Activated T-helper 9 cell treated with anti-CD3 and anti-CD28 coated beads, Interleukin-2, amount 50 U/mL, for 16 hours (primary cell): ENCODE results near the gene MAN1A2.
"Not testable (repeated sequence)": the region's sequence is repeated elsewhere in the genome, so short reads cannot be mapped to it uniquely, and the experiment has no call there.

Experiments
- DNase-seq: peaks from one replicate; pipeline ENCODE4 v3.0.0-alpha.2; 2020; ENCODE audit warnings: low read depth

MAN1A2 gene

GRCh38 chr1:117500584-117500983 is 133.3 kb downstream of the MAN1A2 start:
- no peak for DNase-seq

GRCh38 chr1:117501281-117501680 is 134.0 kb downstream of the MAN1A2 start:
- no peak for DNase-seq

DNA sequence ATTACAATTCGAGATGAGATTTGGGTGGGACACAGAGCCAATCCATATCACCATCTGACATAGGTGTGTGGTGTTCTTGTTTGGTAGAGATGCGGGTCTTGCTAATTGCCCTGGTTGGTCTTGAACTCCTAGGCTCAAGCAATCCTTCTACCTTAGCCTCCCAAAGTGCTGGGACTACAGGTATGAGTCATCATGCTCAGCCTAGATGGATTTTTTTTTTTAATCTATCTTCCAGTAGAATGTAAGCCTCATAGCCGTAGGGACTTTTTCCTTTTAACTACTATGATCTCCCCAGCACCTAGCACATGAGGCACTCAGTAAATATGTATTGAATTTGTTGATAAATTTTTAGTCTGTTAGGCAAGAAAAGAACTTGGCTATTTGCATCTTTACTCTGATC is 144.0 kb downstream of the MAN1A2 start:
- no peak for DNase-seq

GRCh38 chr1:117512728-117513321 is 145.6 kb downstream of the MAN1A2 start:
- DNase-seq, result no peak

GRCh38 chr1:117523111-117523510 is 155.9 kb downstream of the MAN1A2 start:
- DNase-seq, result no peak

DNA sequence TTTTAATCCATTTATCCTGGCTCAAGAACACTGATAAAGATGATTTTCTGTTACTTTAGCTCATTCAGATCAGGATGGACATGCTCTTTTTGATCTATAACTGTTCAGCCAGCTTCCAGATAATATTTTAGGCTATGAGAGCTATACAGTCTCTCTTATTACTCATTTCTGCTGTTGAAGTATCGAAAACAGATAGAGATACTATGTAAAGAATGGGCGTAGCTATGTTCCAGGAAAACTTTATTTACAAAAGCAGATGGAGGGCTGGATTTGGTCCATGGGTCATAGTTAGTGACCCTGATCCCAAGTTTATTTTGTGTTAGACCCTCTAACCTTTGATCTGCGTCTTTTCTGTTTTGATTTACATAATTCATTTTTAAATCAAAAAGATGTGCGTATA is 159.8 kb downstream of the MAN1A2 start:
- no peak for DNase-seq

GRCh38 chr1:117527566-117528102 is 160.4 kb downstream of the MAN1A2 start:
- no peak for DNase-seq

DNA sequence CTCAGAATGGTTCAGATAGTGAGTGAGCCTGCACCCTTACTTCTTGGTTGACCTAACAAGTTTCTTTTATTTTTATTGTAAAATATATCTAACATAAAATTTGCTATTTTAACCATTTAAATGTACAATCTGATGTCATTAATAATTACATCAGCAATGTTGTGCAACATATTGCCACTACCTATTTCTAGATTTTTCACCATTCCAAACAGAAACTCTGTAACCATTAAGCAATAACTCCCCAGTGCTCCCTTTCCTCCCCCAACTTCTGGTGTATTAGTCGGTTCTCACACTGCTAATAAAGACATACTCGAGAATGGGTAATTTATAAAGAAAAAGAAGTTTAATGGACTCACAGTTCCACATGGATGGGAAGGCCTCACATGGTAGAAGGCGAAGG is 162.4 kb downstream of the MAN1A2 start:
- DNase-seq, result no peak

GRCh38 chr1:117531222-117531621 is 164.0 kb downstream of the MAN1A2 start:
- DNase-seq, result no peak

- no peak for DNase-seq
Measured at GRCh38 chr1:117534995-117535467, 167.8 kb downstream of the MAN1A2 start.

DNA sequence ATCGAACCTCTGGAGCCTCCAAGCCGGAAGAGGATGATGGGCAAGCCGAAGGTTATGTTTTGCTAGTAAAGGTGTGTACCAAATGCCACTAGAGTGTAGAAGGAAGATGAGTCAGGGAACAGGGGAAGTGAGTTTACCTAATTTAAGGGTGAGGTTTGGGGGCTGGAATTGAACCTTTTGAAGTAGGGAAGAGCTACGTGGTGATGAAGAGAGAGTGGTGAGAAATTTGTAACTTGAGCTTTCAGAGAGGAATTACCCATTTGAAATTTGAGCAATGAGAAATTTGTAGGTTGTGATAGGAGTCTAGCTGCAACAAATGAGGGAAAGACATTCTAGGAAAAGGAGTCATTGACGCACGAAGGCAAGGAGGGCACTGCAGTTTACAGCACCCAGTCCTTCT is 168.6 kb downstream of the MAN1A2 start:
- DNase-seq, result no peak

DNA sequence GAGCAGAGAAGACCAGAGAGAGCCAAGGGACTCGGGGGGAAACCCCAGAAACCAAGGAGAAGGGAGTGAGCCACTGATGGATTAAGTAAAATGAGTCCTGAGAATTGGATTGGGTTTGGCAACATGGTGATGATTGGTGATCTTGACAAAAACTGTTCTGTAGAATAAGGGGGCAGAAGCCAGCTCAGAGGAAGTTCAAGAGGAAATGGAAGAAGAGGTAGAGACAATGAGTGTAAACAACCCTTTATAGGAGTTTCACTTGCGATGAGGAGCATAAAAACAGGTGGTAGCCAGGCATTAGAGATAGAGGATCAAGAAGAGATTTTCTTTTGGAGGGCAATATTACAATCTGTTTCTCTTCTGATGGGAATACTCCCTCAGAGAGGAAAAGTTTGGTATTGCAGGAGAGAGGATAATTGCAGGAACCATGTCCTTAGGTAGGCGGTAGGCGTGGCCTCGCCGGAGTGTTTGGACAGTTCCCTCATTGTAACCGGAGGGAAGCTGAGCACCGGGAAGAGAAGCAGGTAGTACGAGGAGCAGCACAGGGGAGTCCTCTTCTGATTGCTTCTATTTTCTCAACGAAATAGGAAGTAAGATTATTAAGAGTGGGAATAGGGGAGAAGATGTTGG is 170.2 kb downstream of the MAN1A2 start:
- no peak for DNase-seq

DNA sequence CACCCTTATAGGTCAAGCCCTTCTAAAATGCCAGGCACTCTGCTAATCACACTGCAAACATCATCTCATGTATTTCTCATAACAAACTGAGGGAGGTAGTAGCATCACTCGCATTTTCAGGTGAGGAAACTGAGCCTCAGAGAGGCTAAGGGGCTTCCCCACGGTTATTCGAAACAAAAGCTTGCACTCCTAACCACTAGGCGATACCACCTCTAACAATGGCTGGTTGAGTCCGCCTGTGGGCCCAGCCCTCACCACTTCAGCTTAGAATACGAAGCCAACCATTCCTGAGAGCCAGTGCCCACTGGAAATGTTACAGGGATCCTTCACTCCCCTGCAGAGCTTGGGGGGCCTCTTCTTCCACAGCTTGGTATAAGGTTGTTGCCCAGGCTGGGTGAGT is 173.3 kb downstream of the MAN1A2 start:
- no peak for DNase-seq

GRCh38 chr1:117541003-117541402 is 173.8 kb downstream of the MAN1A2 start:
- no peak for DNase-seq

- DNase-seq, result no peak
Measured at GRCh38 chr1:117541585-117541984, 174.3 kb downstream of the MAN1A2 start.

DNA sequence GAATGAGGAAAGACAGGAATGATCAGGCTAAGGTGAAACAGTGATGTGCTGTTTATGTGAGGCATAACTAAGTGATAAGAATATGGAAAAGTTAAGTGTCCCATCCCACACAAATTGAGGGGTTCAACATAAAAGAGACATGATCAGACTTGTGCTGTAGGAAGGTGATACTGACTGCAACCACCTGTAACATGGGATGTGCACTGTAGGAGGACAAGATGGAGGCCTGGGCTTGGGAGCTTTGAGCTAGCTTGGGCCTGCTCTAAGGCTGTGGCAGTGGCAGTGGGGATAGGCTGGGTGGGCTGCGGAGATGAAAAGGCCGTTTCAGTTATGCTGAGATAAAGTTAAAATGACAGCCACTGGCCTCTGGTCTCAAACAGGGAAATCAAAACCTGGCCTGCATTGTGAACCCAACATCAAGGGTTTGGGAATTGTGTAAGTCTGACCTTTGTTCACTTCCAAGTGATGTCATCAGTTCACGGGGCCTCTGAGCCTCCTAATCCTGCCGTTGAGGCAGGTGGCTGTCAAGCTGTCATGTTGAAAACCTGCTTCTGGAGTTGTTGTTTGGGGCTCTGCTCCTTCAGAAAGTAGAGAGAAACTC is 177.4 kb downstream of the MAN1A2 start:
- DNase-seq, result no peak

DNA sequence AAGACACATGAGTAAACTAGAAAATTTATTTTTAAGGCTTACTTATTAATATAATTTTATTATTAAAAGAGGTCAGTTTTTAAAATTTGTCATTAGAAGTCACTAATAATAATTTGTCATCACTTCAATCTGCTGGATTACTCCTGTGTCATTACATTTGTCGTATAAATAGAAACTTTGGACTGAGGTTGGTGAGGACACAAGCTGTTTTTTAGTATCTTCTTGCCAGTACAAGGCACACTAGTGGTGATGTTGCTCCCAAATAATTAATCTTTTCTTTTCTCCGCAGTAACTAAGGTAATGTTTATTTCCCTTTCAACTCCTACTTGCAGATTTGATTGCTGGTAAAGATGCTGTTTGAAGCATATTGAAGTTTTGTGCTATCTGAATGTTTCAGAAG is 179.2 kb downstream of the MAN1A2 start:
- no peak for DNase-seq

DNA sequence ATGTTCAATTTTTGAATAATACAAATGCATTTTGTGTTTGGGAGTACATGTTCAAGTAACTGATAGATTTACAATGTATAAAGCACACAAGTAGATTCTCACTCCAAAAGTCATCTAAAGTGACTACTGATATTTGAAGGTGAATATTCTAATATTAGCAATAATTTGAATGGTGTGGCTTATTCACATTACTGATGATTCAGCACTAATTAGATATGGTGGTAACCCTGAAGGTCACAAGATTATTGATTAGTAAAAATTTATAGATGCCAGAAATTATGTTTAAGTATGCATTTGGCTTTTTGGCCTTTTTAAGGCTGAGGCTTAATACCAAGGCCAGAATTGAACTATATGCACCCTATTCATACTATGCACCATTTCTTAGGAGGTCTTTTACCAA is 186.2 kb downstream of the MAN1A2 start:
- no peak for DNase-seq

DNA sequence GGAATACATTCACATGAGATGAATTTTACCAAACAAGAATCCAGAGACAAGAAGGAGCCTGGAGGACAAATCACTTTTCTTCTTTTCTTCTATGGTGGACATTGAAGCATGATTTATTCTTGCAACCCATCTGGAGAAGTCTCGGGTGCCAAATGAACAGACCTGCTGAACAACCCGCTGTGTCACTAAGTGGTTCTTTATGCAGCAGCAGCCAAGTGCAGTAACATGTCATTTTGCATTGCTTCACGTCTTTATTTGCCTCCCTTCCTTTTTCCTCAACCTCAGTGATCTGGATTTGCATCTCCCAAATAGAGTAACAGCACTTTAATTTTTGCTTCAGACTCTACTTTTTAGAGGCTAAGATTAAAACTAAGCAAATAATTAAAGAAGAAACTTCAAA is 188.6 kb downstream of the MAN1A2 start:
- DNase-seq, result no peak

DNA sequence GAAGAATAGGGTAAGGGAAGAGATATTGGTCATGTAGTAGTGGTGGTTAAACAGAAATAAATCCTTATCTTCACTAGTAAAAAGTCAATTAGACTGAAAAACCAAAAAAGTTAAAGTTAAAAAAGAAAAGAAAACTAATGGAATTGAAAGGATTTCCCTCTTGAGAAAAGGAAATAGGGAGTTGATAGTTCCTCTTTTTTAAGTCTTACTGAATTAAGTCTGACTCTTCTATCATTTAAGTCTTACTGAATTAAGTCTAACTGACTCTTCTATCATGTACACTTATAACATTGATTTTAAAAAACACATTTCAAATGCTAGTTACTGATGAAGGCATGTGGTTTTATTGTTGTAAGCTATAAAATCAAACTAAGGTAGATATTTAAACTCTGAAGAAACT is 189.1 kb downstream of the MAN1A2 start:
- DNase-seq, result no peak

DNA sequence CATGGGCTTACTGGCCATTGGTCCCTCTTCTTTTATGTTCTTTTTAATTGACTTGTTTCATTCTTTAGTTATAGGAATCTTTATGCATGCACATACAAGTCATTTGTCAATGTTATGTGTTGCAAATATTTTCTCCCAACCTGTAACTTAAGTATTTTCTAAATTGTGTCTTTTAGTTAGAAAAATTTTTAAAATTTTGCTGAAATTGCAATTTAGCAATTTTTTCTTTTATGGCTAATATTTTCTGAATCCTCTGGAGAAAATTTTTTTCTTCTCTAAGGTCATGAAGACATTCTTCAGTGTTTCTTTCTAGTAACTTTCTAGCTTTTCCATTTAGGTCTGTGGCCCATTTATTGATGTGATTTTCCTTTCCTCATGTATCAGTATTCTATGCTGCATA is 189.7 kb downstream of the MAN1A2 start:
- no peak for DNase-seq

DNA sequence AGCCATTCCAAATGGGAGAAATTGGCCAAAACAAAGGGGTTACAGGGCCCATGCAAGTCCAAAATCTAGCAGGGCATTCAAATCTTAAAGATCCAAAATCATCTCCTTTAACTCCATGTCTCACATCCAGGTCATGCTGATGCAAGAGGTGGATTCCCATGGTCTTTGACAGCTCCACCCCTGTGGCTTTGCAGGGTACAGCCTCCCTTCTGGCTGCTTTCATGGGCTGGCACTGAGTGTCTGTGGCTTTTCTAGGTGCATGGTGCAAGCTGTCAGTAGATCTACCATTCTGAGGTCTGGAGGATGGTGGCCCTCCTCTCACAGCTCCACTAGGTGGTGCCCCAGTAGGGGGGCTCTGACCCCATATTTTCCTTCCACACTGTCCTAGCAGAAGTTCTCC is 191.2 kb downstream of the MAN1A2 start:
- DNase-seq, result not testable (repeated sequence)

- DNase-seq, result no peak
Measured at GRCh38 chr1:117559139-117559538, 191.9 kb downstream of the MAN1A2 start.
